Right lobe of liver (tissue), 4 donors: ENCODE data around the gene BTBD1.

Experiments
- POLR2A ChIP-seq: fragments of 450-650 bp; IDR thresholded peaks from one replicate; pipeline ENCODE4 v1.6.1; 2017; ENCODE audit warnings: antibody characterized with exemption, mild to moderate bottlenecking
- TF ChIP-seq, protein P1 (sequence below), 4 donors: fragments of 200-600 bp in 3 of 4; fragments of 450-650 bp in 1 of 4; IDR thresholded peaks; one replicate each; pipeline versions ENCODE4 v1.5.1 to v1.8.0; 2016 to 2022; ENCODE audit warnings: antibody characterized with exemption in 4 of 4, mild to moderate bottlenecking in 2 of 4
- donor health status: DM: no; HTN: no; CAD: no.
- donor health status: DM: no; HTN: no; CAD: no.
- donor health status: DM: no; HTN: yes; CAD: no.

DNA sequence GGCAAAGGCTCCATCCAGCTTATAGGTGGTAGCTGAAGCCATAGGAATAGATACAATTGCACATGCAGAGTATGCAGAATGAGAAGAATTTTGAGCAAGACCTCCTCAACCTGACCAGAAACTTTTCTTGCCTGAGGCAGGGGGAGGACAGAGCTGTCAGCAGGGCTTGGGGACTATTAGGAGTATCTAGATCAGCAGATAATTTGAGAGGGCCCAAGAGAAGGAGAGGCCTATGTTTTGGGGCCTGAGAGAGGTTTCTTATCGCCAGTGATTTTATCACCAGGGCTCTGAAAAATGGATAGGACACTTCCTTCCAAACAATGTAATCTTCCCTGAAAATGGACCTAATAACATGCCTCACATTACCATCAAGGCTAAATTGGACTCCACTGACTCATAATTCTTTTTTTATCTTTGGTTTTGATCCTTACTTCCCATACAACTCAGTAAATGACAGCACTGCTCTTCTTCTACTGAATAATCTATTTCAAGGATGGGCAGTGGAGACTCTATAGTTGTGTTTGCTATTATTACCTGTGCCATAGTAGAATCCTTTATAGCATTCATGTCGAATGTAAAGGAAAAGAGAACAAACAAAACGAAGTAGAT, 96.9 kb downstream of the BTBD1 start:
- TF ChIP-seq, protein P1, sequence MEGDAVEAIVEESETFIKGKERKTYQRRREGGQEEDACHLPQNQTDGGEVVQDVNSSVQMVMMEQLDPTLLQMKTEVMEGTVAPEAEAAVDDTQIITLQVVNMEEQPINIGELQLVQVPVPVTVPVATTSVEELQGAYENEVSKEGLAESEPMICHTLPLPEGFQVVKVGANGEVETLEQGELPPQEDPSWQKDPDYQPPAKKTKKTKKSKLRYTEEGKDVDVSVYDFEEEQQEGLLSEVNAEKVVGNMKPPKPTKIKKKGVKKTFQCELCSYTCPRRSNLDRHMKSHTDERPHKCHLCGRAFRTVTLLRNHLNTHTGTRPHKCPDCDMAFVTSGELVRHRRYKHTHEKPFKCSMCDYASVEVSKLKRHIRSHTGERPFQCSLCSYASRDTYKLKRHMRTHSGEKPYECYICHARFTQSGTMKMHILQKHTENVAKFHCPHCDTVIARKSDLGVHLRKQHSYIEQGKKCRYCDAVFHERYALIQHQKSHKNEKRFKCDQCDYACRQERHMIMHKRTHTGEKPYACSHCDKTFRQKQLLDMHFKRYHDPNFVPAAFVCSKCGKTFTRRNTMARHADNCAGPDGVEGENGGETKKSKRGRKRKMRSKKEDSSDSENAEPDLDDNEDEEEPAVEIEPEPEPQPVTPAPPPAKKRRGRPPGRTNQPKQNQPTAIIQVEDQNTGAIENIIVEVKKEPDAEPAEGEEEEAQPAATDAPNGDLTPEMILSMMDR (IDR thresholded peaks at IDR 0.05): no peak
- TF ChIP-seq POLR2A: no peak
